Liver (tissue), 9 donors: ENCODE measurements around the gene ZNF429. TPM values are rescaled to one million over a fixed set of nuclear protein-coding genes. Genes with fewer than 3 reads are reported as not detected.

ENCODE experiments used
- DNase-seq: peaks from one replicate; pipeline ENCODE4 v3.0.0-alpha.2; 2017; ENCODE audit warnings: low spot score
- H3K27ac ChIP-seq, 2 donors: one replicate each; pipeline ENCODE4 v1.7.0; 2013; ENCODE audit warnings: inconsistent platforms in 2 of 2, low read length in 2 of 2, control low read depth in 1 of 2, low read depth in 1 of 2, mild to moderate bottlenecking in 1 of 2
- H3K27me3 ChIP-seq, 4 donors: one replicate each; pipeline versions ENCODE4 v1.6.1 to v1.7.0; 2013; ENCODE audit warnings: low read length in 3 of 4, inconsistent platforms in 1 of 4, mild to moderate bottlenecking in 1 of 4, moderate library complexity in 1 of 4; ENCODE audit not compliant: control insufficient read depth in 4 of 4, insufficient read depth in 4 of 4
- H3K36me3 ChIP-seq, 4 donors: one replicate each; pipeline versions ENCODE4 v1.6.1 to v1.7.0; 2013; ENCODE audit warnings: low read length in 3 of 4, mild to moderate bottlenecking in 3 of 4, low read depth in 1 of 4, moderate library complexity in 1 of 4; ENCODE audit not compliant: control insufficient read depth in 4 of 4, insufficient read depth in 3 of 4
- H3K4me1 ChIP-seq, 4 donors: one replicate each; pipeline versions ENCODE4 v1.6.1 to v1.7.0; 2013; ENCODE audit warnings: low read length in 3 of 4, mild to moderate bottlenecking in 3 of 4, moderate library complexity in 1 of 4; ENCODE audit not compliant: control insufficient read depth in 4 of 4, insufficient read depth in 4 of 4
- H3K4me3 ChIP-seq, 3 donors: one replicate each; pipeline versions ENCODE4 v1.6.1 to v1.7.0; 2013; ENCODE audit warnings: low read length in 3 of 3, control low read depth in 1 of 3, low read depth in 1 of 3, mild to moderate bottlenecking in 1 of 3
- H3K9ac ChIP-seq, 2 donors: one replicate each; pipeline ENCODE4 v1.7.0; 2013; ENCODE audit warnings: low read length in 2 of 2, mild to moderate bottlenecking in 2 of 2, moderate library complexity in 2 of 2, control low read depth in 1 of 2, low read depth in 1 of 2
- H3K9me3 ChIP-seq, 4 donors: one replicate each; pipeline versions ENCODE4 v1.6.1 to v1.7.0; 2013; ENCODE audit warnings: low read length in 3 of 4; ENCODE audit not compliant: control insufficient read depth in 4 of 4
- EGR1 ChIP-seq, 2 donors: IDR thresholded peaks; 2 replicates each; pipeline ENCODE4 v1.6.1; 2016 to 2018; ENCODE audit warnings: antibody characterized with exemption in 2 of 2, low read depth in 2 of 2
- FOXA1 ChIP-seq: IDR thresholded peaks from 2 replicates; pipeline ENCODE4 v1.6.1; 2016; ENCODE audit warnings: antibody characterized with exemption
- FOXA2 ChIP-seq: IDR thresholded peaks from 2 replicates; pipeline ENCODE4 v1.6.1; 2016; ENCODE audit warnings: antibody characterized with exemption
- GABPA ChIP-seq, 2 donors: IDR thresholded peaks in 1 of 2; conservative IDR thresholded peaks in 1 of 2; 2 replicates each; pipeline ENCODE4 v1.6.1; 2016; ENCODE audit warnings: antibody characterized with exemption in 2 of 2, mild to moderate bottlenecking in 1 of 2, moderate library complexity in 1 of 2
- HNF4A ChIP-seq, 2 donors: conservative IDR thresholded peaks; 2 replicates each; pipeline ENCODE4 v1.6.1; 2016; ENCODE audit warnings: antibody characterized with exemption in 2 of 2, mild to moderate bottlenecking in 2 of 2
- HNF4G ChIP-seq: IDR thresholded peaks from 2 replicates; pipeline ENCODE4 v1.6.1; 2016; ENCODE audit warnings: antibody characterized with exemption
- JUND ChIP-seq, 2 donors: IDR thresholded peaks; 2 replicates each; pipeline ENCODE4 v1.6.1; 2016; ENCODE audit warnings: antibody characterized with exemption in 2 of 2
- RAD21 ChIP-seq, 2 donors: IDR thresholded peaks; 2 replicates each; pipeline ENCODE4 v1.6.1; 2016; ENCODE audit warnings: antibody characterized with exemption in 2 of 2, mild to moderate bottlenecking in 2 of 2
- RXRA ChIP-seq, 2 donors: IDR thresholded peaks; 2 replicates each; pipeline ENCODE4 v1.6.1; 2017 to 2018; ENCODE audit warnings: antibody characterized with exemption in 2 of 2, mild to moderate bottlenecking in 1 of 2
- SP1 ChIP-seq: IDR thresholded peaks from 2 replicates; pipeline ENCODE4 v1.6.1; 2018; ENCODE audit warnings: antibody characterized with exemption, mild to moderate bottlenecking
- TAF1 ChIP-seq: conservative IDR thresholded peaks from 2 replicates; pipeline ENCODE4 v1.6.1; 2016; ENCODE audit warnings: antibody characterized with exemption, mild to moderate bottlenecking
- YY1 ChIP-seq: IDR thresholded peaks from 2 replicates; pipeline ENCODE4 v1.6.1; 2016; ENCODE audit warnings: antibody characterized with exemption, mild to moderate bottlenecking
- WGBS: extraction: QIAGEN DNeasy Blood & Tissue Kit; methylation state at CpG from one replicate; pipeline ENCODE4 v1.1.7; 2013; 5-methylcytosine and 5-hydroxymethylcytosine counted together
- polyA plus RNA-seq, 2 donors: library from polyadenylated mRNA; stranded (reverse) in 1 of 2; unstranded in 1 of 2; fragments of 200-250 nt in 1 of 2; fragments of >200 nt in 1 of 2; fragmentation: Nextera tagmentation in 1 of 2; extraction: Ambion mirVana in 1 of 2; gene quantifications; one replicate each; pipeline versions ENCODE4 v1.2.1 to v1.2.3, GENCODE V29; 2013 to 2015
- total RNA-seq, 2 donors: library from RNA; depleted of rRNA; stranded (reverse); fragments of >200 nt; gene quantifications; one replicate each; pipeline ENCODE4 v1.2.3, GENCODE V29; 2014
- TF ChIP-seq, protein P1 (sequence below): fragments of 150-350 bp; IDR thresholded peaks from 2 replicates; pipeline ENCODE4 v1.5.1; 2017; ENCODE audit warnings: improper control_type of control experiment, low read depth, low read length; ENCODE audit not compliant: missing input control
- TF ChIP-seq, protein P2 (sequence below): IDR thresholded peaks from 2 replicates; pipeline ENCODE4 v1.6.1; 2016; ENCODE audit warnings: antibody characterized with exemption
- TF ChIP-seq, protein P3 (sequence below): IDR thresholded peaks from 2 replicates; pipeline ENCODE4 v1.6.1; 2016; ENCODE audit warnings: antibody characterized with exemption
- TF ChIP-seq, protein P4 (sequence below): IDR thresholded peaks from 2 replicates; pipeline ENCODE4 v1.6.1; 2016; ENCODE audit warnings: antibody characterized with exemption, mild to moderate bottlenecking
- TF ChIP-seq, protein P5 (sequence below): IDR thresholded peaks from 2 replicates; pipeline ENCODE4 v1.6.1; 2016; ENCODE audit warnings: antibody characterized with exemption
- donor health status: healthy.
- donor health status: healthy.
- donor health status: healthy.
- donor health status: healthy.
- donor health status: healthy.

ZNF429 gene
- total and polyA plus RNA-seq, 4 donors = 4.0 to 10.1 (median 8.4) TPM

DNA sequence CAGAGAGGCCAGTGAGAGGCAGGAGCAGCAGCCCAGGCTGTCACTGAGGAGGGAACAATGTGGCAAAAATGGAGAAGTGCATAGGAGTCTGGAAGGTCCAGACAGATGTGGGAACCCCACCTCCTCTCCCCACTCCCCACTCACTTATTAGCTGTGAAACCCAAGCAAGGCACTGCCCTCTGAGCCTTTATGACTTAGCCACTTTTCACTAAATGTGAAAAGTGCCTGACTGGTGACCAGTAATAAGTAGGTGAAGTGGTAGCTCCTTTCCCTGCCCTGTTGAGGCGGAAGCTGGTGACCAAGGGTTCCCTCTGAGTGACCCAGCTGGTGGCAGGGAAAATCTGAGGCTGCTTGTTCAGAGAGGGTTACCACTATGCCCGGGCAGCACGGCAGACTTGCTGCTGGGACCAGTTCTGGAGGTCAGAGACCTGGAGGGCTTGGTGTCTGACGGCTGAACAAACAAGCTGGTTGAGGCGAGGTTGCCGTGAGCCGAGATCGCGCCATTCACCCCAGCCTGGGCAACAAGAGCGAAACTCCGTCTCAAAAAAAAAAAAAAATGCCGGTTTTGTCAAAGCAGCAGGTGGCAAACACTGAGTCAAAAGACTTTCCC is 80.0 kb downstream of the ZNF429 start:
- Histone ChIP-seq H3K9ac (no peak overlapping the region), H3K4me1 (peaks cover 0 to 7% (median 3%) of the 10 kb centered on the region in 4 donors), H3K4me3 (peak overlapping the region in 1 of 3 donors; percentile 1), H3K36me3 (no peaks in the 10 kb centered on the region), H3K27me3 (no peaks in the 10 kb centered on the region), H3K9me3 (peaks cover 0 to 14% (median 6%) of the 10 kb centered on the region in 4 donors), H3K27ac (no peak overlapping the region)
- TF ChIP-seq, protein P1, sequence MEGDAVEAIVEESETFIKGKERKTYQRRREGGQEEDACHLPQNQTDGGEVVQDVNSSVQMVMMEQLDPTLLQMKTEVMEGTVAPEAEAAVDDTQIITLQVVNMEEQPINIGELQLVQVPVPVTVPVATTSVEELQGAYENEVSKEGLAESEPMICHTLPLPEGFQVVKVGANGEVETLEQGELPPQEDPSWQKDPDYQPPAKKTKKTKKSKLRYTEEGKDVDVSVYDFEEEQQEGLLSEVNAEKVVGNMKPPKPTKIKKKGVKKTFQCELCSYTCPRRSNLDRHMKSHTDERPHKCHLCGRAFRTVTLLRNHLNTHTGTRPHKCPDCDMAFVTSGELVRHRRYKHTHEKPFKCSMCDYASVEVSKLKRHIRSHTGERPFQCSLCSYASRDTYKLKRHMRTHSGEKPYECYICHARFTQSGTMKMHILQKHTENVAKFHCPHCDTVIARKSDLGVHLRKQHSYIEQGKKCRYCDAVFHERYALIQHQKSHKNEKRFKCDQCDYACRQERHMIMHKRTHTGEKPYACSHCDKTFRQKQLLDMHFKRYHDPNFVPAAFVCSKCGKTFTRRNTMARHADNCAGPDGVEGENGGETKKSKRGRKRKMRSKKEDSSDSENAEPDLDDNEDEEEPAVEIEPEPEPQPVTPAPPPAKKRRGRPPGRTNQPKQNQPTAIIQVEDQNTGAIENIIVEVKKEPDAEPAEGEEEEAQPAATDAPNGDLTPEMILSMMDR = no peak
- TF ChIP-seq, protein P2, sequence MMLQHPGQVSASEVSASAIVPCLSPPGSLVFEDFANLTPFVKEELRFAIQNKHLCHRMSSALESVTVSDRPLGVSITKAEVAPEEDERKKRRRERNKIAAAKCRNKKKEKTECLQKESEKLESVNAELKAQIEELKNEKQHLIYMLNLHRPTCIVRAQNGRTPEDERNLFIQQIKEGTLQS = no peak
- no peak for TF ChIP-seq YY1
- TF ChIP-seq HNF4G = no peak
- no peak for TF ChIP-seq RAD21 (IDR thresholded peaks at IDR 0.05)
- TF ChIP-seq HNF4A (conservative IDR thresholded peaks at IDR 0.05) = no peak
- TF ChIP-seq, protein P3, sequence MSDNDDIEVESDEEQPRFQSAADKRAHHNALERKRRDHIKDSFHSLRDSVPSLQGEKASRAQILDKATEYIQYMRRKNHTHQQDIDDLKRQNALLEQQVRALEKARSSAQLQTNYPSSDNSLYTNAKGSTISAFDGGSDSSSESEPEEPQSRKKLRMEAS = no peak
- no peak for TF ChIP-seq RXRA (IDR thresholded peaks at IDR 0.05)
- no peak for TF ChIP-seq FOXA1
- no peak for TF ChIP-seq GABPA (IDR thresholded peaks at IDR 0.05 in 1 of 2, conservative IDR thresholded peaks at IDR 0.05 in 1 of 2)
- TF ChIP-seq, protein P4, sequence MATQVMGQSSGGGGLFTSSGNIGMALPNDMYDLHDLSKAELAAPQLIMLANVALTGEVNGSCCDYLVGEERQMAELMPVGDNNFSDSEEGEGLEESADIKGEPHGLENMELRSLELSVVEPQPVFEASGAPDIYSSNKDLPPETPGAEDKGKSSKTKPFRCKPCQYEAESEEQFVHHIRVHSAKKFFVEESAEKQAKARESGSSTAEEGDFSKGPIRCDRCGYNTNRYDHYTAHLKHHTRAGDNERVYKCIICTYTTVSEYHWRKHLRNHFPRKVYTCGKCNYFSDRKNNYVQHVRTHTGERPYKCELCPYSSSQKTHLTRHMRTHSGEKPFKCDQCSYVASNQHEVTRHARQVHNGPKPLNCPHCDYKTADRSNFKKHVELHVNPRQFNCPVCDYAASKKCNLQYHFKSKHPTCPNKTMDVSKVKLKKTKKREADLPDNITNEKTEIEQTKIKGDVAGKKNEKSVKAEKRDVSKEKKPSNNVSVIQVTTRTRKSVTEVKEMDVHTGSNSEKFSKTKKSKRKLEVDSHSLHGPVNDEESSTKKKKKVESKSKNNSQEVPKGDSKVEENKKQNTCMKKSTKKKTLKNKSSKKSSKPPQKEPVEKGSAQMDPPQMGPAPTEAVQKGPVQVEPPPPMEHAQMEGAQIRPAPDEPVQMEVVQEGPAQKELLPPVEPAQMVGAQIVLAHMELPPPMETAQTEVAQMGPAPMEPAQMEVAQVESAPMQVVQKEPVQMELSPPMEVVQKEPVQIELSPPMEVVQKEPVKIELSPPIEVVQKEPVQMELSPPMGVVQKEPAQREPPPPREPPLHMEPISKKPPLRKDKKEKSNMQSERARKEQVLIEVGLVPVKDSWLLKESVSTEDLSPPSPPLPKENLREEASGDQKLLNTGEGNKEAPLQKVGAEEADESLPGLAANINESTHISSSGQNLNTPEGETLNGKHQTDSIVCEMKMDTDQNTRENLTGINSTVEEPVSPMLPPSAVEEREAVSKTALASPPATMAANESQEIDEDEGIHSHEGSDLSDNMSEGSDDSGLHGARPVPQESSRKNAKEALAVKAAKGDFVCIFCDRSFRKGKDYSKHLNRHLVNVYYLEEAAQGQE = no peak
- TF ChIP-seq TAF1 = no peak
- TF ChIP-seq FOXA2 = no peak
- no peak for TF ChIP-seq EGR1 (IDR thresholded peaks at IDR 0.05; ENCODE audit: low read depth in 2 of 2)
- TF ChIP-seq JUND (IDR thresholded peaks at IDR 0.05) = no peak
- TF ChIP-seq, protein P5, sequence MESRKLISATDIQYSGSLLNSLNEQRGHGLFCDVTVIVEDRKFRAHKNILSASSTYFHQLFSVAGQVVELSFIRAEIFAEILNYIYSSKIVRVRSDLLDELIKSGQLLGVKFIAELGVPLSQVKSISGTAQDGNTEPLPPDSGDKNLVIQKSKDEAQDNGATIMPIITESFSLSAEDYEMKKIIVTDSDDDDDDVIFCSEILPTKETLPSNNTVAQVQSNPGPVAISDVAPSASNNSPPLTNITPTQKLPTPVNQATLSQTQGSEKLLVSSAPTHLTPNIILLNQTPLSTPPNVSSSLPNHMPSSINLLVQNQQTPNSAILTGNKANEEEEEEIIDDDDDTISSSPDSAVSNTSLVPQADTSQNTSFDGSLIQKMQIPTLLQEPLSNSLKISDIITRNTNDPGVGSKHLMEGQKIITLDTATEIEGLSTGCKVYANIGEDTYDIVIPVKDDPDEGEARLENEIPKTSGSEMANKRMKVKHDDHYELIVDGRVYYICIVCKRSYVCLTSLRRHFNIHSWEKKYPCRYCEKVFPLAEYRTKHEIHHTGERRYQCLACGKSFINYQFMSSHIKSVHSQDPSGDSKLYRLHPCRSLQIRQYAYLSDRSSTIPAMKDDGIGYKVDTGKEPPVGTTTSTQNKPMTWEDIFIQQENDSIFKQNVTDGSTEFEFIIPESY = no peak
- no peak for TF ChIP-seq SP1
- no peak for DNase-seq
- 73% methylated on average over 12 of the region's 12 CpGs for WGBS
